Measurements from ENCODE around the gene CMTM4.

The CMTM4 gene

DNA sequence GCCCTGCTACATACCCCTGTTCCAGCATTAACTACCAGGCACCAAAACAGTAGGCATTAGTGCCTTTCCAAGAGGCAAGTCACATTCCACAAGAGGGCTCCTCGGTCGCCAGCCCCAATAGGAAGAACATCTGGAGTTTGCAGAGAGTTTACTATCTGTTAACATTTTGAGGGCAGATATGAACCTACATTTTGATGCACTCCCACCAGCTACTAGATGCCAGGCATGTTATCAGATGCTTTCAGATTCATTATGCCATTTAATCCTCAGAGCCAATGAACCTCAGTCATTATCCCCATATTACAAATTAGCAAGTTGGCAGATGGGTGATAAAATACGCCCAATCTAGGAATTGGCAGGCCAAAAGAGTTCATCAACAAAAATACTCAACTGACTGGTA, 121.5 kb downstream of the CMTM4 start:
- Histone ChIP-seq H3K4me3 (replicated peaks; ENCODE audit: insufficient read depth, low read length) (no peak overlapping the region), H3K27me3 (ENCODE audit: insufficient read depth, poor library complexity, severe bottlenecking) (no peaks in the 10 kb centered on the region), H3K27ac (replicated peaks) (no peak overlapping the region)
- TF ChIP-seq POLR2AphosphoS5 (IDR thresholded peaks at IDR 0.05; ENCODE audit: low read depth) (no peak), REST (IDR thresholded peaks at IDR 0.05; ENCODE audit: insufficient replicate concordance, low read depth) (no peak), SPI1 (IDR thresholded peaks at IDR 0.05; ENCODE audit: borderline replicate concordance, low read depth) (no peak), GABPA (IDR thresholded peaks at IDR 0.05; ENCODE audit: low read depth) (no peak), CTCF (IDR thresholded peaks at IDR 0.05; ENCODE audit: insufficient read depth, low read length) (no peak)
- no peak for DNase-seq (ENCODE audit: low read depth in 1 of 2, low spot score in 1 of 2)

DNA sequence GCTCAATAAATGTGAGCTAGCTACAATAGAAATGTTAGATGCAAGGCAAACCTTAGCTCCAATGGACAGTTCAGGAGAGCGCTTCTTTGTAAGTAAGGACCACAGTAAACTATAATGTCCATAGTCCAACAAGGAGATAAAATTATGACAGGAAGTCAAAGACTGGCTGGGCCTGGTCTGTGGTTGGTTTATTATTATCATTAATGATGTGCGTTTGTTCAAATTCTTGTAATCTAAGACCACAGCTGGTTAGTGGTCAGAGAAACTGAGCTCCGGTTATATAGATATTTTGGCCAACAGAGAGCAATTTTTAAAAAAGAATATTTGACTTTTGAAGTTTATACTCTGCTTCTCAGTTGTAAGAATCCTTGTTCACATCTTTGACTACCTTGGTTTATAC, 122.0 kb downstream of the CMTM4 start:
- Histone ChIP-seq H3K4me3 (replicated peaks; ENCODE audit: insufficient read depth, low read length) (no peak overlapping the region), H3K27ac (replicated peaks) (no peak overlapping the region), H3K27me3 (ENCODE audit: insufficient read depth, poor library complexity, severe bottlenecking) (no peaks in the 10 kb centered on the region)
- TF ChIP-seq GABPA (IDR thresholded peaks at IDR 0.05; ENCODE audit: low read depth), result no peak
- DNase-seq (ENCODE audit: low read depth in 1 of 2, low spot score in 1 of 2), result no peak

DNA sequence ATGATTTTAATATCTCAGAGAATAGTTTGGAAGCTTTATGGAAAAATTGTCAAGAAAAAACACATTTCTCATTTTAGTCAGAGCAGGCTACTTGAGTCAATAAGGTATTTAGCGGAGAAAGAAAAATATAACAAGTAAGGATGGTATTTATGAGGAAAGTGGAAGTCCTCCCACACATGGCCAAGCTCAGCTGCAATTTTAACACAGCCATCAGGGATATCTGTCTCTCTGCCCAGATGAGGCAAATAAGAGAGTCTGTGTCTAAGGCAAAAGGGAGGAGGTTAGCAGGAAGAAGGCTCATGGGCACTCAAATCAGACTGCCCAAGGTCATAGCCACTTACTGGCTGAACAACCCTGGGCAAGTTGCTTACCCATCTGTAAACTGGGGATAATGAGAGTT, 122.5 kb downstream of the CMTM4 start:
- Histone ChIP-seq H3K27me3 (ENCODE audit: insufficient read depth, poor library complexity, severe bottlenecking) (no peaks in the 10 kb centered on the region), H3K27ac (replicated peaks) (no peak overlapping the region), H3K4me3 (replicated peaks; ENCODE audit: insufficient read depth, low read length) (no peak overlapping the region)
- TF ChIP-seq CTCF (IDR thresholded peaks at IDR 0.05; ENCODE audit: insufficient read depth, low read length) (no peak), GABPA (IDR thresholded peaks at IDR 0.05; ENCODE audit: low read depth) (no peak), POLR2AphosphoS5 (IDR thresholded peaks at IDR 0.05; ENCODE audit: low read depth) (no peak), SPI1 (IDR thresholded peaks at IDR 0.05; ENCODE audit: borderline replicate concordance, low read depth) (no peak), REST (IDR thresholded peaks at IDR 0.05; ENCODE audit: insufficient replicate concordance, low read depth) (no peak)
- no peak for DNase-seq (ENCODE audit: low read depth in 1 of 2, low spot score in 1 of 2)

DNA sequence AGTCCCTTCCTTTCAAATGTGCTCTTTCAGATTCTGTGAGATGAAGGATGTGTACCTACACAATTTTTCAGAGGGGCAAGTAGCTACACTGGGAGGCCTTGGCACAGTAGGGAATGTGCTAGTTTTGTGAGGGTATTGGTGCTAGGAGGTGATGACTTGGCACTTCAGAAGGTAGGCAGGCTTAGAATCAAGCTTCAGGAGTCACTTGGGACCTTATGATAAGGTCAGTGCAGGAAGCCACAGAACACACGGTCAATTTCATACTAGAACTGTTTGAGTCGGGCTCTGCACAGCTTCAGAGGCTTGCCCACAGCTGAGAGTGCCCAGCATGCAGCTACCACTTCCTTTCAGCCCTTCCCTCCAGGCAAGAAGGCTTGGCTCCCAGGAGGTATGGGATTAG, 124.2 kb downstream of the CMTM4 start:
- TF ChIP-seq CTCF (IDR thresholded peaks at IDR 0.05; ENCODE audit: insufficient read depth, low read length), result no peak
- no peaks in the 10 kb centered on the region for H3K27me3 ChIP-seq (ENCODE audit: insufficient read depth, poor library complexity, severe bottlenecking)
- H3K27ac ChIP-seq (replicated peaks), result no peak overlapping the region
- DNase-seq (ENCODE audit: low read depth in 1 of 2, low spot score in 1 of 2), result no peak
- no peak overlapping the region for H3K4me3 ChIP-seq (replicated peaks; ENCODE audit: insufficient read depth, low read length)

Data from HL-60 (cell line).